ENCODE measurements around the gene DCAF11. TPM values are rescaled to one million over a fixed set of nuclear protein-coding genes. Genes with fewer than 3 reads are reported as not detected.

DCAF11 gene
- total and polyA plus RNA-seq, 2 of the 13 experiments (the other 11 are each of a cell fraction or from before 2014, with no cell fraction given), result 150 to 257 TPM

- no peak for TF ChIP-seq FOSL1 (CRISPR knock-in tag; IDR thresholded peaks at IDR 0.05; ENCODE audit: borderline replicate concordance)
- TF ChIP-seq MED8 (CRISPR knock-in tag; IDR thresholded peaks at IDR 0.05; ENCODE audit: insufficient replicate concordance), result no peak
- TF ChIP-seq TGIF2 (CRISPR knock-in tag; IDR thresholded peaks at IDR 0.05), result no peak
- TF ChIP-seq, protein P1, sequence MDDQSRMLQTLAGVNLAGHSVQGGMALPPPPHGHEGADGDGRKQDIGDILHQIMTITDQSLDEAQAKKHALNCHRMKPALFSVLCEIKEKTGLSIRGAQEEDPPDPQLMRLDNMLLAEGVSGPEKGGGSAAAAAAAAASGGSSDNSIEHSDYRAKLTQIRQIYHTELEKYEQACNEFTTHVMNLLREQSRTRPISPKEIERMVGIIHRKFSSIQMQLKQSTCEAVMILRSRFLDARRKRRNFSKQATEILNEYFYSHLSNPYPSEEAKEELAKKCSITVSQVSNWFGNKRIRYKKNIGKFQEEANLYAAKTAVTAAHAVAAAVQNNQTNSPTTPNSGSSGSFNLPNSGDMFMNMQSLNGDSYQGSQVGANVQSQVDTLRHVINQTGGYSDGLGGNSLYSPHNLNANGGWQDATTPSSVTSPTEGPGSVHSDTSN (CRISPR knock-in tag; IDR thresholded peaks at IDR 0.05; ENCODE audit: borderline replicate concordance), result no peak
- no peak for TF ChIP-seq ZNF709 (CRISPR knock-in tag; IDR thresholded peaks at IDR 0.05)
- TF ChIP-seq SALL2 (CRISPR knock-in tag; IDR thresholded peaks at IDR 0.05), result no peak
- no peak for TF ChIP-seq TP53 (CRISPR knock-in tag; conservative IDR thresholded peaks at IDR 0.05)
- TF ChIP-seq, protein P2, sequence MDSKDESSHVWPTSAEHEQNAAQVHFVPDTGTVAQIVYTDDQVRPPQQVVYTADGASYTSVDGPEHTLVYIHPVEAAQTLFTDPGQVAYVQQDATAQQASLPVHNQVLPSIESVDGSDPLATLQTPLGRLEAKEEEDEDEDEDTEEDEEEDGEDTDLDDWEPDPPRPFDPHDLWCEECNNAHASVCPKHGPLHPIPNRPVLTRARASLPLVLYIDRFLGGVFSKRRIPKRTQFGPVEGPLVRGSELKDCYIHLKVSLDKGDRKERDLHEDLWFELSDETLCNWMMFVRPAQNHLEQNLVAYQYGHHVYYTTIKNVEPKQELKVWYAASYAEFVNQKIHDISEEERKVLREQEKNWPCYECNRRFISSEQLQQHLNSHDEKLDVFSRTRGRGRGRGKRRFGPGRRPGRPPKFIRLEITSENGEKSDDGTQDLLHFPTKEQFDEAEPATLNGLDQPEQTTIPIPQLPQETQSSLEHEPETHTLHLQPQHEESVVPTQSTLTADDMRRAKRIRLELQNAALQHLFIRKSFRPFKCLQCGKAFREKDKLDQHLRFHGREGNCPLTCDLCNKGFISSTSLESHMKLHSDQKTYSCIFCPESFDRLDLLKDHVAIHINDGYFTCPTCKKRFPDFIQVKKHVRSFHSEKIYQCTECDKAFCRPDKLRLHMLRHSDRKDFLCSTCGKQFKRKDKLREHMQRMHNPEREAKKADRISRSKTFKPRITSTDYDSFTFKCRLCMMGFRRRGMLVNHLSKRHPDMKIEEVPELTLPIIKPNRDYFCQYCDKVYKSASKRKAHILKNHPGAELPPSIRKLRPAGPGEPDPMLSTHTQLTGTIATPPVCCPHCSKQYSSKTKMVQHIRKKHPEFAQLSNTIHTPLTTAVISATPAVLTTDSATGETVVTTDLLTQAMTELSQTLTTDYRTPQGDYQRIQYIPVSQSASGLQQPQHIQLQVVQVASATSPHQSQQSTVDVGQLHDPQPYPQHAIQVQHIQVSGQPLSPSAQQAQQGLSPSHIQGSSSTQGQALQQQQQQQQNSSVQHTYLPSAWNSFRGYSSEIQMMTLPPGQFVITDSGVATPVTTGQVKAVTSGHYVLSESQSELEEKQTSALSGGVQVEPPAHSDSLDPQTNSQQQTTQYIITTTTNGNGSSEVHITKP (CRISPR knock-in tag; IDR thresholded peaks at IDR 0.05; ENCODE audit: low read depth), result peak; percentile 10; the same call in 1 of the 2 replicates
- 0 out of 2 replicates have a peak, but pooled peaks have one; percentile 16 for TF ChIP-seq ZZZ3 (CRISPR knock-in tag; IDR thresholded peaks at IDR 0.05; ENCODE audit: borderline replicate concordance)
- TF ChIP-seq, protein P3, sequence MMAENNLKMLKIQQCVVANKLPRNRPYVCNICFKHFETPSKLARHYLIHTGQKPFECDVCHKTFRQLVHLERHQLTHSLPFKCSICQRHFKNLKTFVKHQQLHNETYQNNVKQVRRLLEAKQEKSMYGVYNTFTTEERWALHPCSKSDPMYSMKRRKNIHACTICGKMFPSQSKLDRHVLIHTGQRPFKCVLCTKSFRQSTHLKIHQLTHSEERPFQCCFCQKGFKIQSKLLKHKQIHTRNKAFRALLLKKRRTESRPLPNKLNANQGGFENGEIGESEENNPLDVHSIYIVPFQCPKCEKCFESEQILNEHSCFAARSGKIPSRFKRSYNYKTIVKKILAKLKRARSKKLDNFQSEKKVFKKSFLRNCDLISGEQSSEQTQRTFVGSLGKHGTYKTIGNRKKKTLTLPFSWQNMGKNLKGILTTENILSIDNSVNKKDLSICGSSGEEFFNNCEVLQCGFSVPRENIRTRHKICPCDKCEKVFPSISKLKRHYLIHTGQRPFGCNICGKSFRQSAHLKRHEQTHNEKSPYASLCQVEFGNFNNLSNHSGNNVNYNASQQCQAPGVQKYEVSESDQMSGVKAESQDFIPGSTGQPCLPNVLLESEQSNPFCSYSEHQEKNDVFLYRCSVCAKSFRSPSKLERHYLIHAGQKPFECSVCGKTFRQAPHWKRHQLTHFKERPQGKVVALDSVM (CRISPR knock-in tag; IDR thresholded peaks at IDR 0.05), result no peak
- TF ChIP-seq ZNF790 (CRISPR knock-in tag; IDR thresholded peaks at IDR 0.05; ENCODE audit: borderline replicate concordance), result no peak
- TF ChIP-seq MAZ (IDR thresholded peaks at IDR 0.05; ENCODE audit: borderline replicate concordance, low read depth, low read length), result no peak
- TF ChIP-seq MAZ (CRISPR knock-in tag; IDR thresholded peaks at IDR 0.05; ENCODE audit: low read depth), result no peak
- TF ChIP-seq, protein P4, sequence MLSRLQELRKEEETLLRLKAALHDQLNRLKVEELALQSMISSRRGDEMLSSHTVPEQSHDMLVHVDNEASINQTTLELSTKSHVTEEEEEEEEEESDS (CRISPR knock-in tag; IDR thresholded peaks at IDR 0.05; ENCODE audit: borderline replicate concordance), result no peak; the same call in 1 of the 2 replicates
- no peak for TF ChIP-seq KAT8 (CRISPR knock-in tag; IDR thresholded peaks at IDR 0.05)
- TF ChIP-seq PAWR (CRISPR knock-in tag; IDR thresholded peaks at IDR 0.05; ENCODE audit: borderline replicate concordance), result peak; percentile 27; the same call in 1 of the 2 replicates
- 0 out of 2 replicates have a peak, but pooled peaks have one; percentile 54 for TF ChIP-seq ZNF354B (CRISPR knock-in tag; IDR thresholded peaks at IDR 0.05)
- no peak for TF ChIP-seq PBX2 (CRISPR knock-in tag; IDR thresholded peaks at IDR 0.05)
- peak; percentile 19 for TF ChIP-seq ZNF34 (CRISPR knock-in tag; IDR thresholded peaks at IDR 0.05; ENCODE audit: borderline replicate concordance)
- TF ChIP-seq ZNF563 (CRISPR knock-in tag; IDR thresholded peaks at IDR 0.05), result no peak
Measured at GRCh38 chr14:24094841-24095270, 19.7 kb upstream of the DCAF11 start (continued).
